ENCODE measurements around the gene MSX1.

The MSX1 gene

GRCh38 chr4:4871242-4871572 is 11.7 kb downstream of the MSX1 start:
- no peak for DNase-seq

- DNase-seq: no peak
Measured at GRCh38 chr4:4871573-4872313, 12.3 kb downstream of the MSX1 start.

GRCh38 chr4:4872314-4872903 is 12.9 kb downstream of the MSX1 start:
- no peak for DNase-seq

GRCh38 chr4:4873203-4873602 is 13.7 kb downstream of the MSX1 start:
- DNase-seq: no peak

- DNase-seq: no peak
Measured at GRCh38 chr4:4874254-4874653, 14.8 kb downstream of the MSX1 start.

GRCh38 chr4:4875147-4875546 is 15.7 kb downstream of the MSX1 start:
- DNase-seq: no peak

GRCh38 chr4:4875611-4876010 is 16.1 kb downstream of the MSX1 start:
- DNase-seq: no peak

- DNase-seq: no peak
Measured at GRCh38 chr4:4876945-4877661, 17.6 kb downstream of the MSX1 start.

- no peak for DNase-seq
Measured at GRCh38 chr4:4880492-4880891, 21.0 kb downstream of the MSX1 start.

- DNase-seq: no peak
Measured at GRCh38 chr4:4881432-4881831, 22.0 kb downstream of the MSX1 start.

- no peak for DNase-seq
Measured at GRCh38 chr4:4884611-4885010, 25.1 kb downstream of the MSX1 start.

GRCh38 chr4:4887426-4887825 is 28.0 kb downstream of the MSX1 start:
- DNase-seq: no peak

- DNase-seq: no peak
Measured at GRCh38 chr4:4888695-4889094, 29.2 kb downstream of the MSX1 start.

- no peak for DNase-seq
Measured at GRCh38 chr4:4889781-4890180, 30.3 kb downstream of the MSX1 start.

GRCh38 chr4:4890574-4891255 is 31.2 kb downstream of the MSX1 start:
- DNase-seq: no peak

- no peak for DNase-seq
Measured at GRCh38 chr4:4893721-4894120, 34.3 kb downstream of the MSX1 start.

- DNase-seq: no peak
Measured at GRCh38 chr4:4899202-4899925, 39.9 kb downstream of the MSX1 start.

- no peak for DNase-seq
Measured at GRCh38 chr4:4901877-4902276, 42.4 kb downstream of the MSX1 start.

- DNase-seq: no peak
Measured at GRCh38 chr4:4912155-4912554, 52.7 kb downstream of the MSX1 start.

- no peak for DNase-seq
Measured at GRCh38 chr4:4913147-4913561, 53.7 kb downstream of the MSX1 start.

Measured in stimulated activated CD4-positive, alpha-beta T cell treated with anti-CD3 and anti-CD28 coated beads, Interleukin-1b, Interleukin-23, amount 100 ng/mL, for 48 hours (primary cell).